SKM-1 (cell line): ENCODE data around the gene COX7A2.

Experiments
- DNase-seq: peaks from one replicate; lab custom pipeline; 2025; ENCODE audit not compliant: unreplicated experiment; lab: John Stamatoyannopoulos, UW

COX7A2 gene

GRCh38 chr6:75201901-75202672 lies 41.5 kb downstream of the COX7A2 start:
- no peak for DNase-seq

DNA sequence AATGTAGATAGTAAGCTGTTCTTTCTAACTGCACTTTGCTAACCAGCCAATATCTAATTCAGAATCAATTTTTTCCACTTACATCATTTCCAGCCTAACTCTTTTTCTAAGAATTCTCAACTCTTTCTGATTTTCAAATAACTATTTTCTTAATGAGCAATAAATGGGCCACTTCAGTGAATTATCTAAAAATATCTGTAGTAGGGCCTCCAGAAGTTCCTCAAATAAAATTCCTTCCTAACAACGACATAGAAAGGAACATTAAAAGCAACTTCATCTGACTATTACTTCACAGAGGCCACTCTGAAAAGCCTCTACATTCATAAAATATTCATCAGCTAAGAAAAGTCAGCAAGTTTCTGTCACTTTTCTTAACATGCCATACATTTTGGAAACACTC lies 42.6 kb downstream of the COX7A2 start:
- no peak for DNase-seq

DNA sequence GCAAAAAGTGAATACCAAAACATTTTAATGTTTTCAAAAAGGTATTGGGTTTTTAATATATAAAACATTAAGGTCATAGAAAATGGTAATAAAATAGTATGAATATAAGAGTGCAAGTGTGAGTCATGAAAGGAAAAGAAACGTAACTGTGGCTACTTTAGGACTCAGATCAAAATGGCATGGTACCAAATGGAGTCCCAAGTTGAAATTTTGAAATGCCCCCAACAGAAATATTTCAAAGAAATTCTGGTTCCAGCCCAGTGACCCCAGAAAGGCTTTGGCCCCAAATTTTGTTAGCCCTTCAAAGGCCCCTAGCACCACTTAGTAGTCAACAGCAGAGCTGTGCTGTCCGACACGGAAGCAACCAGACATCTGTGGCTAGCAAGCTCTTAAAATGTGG lies 43.7 kb downstream of the COX7A2 start:
- DNase-seq, result no peak

- no peak for DNase-seq
These were observed 47.4 kb downstream of the COX7A2 start for GRCh38 chr6:75196081-75196687.

GRCh38 chr6:75188221-75188925 lies 55.2 kb downstream of the COX7A2 start:
- no peak for DNase-seq
